Skeletal muscle satellite cell (primary cell): ENCODE data around the gene PUSL1.

Source experiments
- H3K27me3 ChIP-seq: 2 replicates; pipeline ENCODE4 v1.7.0; 2013; ENCODE audit warnings: low read length; ENCODE audit not compliant: control insufficient read depth, insufficient read depth
- H3K36me3 ChIP-seq: 2 replicates; pipeline ENCODE4 v1.7.0; 2013; ENCODE audit warnings: mild to moderate bottlenecking, control low read depth, low read length; ENCODE audit not compliant: insufficient read depth
- H3K4me1 ChIP-seq: 2 replicates; pipeline ENCODE4 v1.7.0; 2013; ENCODE audit warnings: low read length; ENCODE audit not compliant: control insufficient read depth, insufficient read depth
- H3K4me2 ChIP-seq: 2 replicates; pipeline ENCODE4 v1.7.0; 2013; ENCODE audit warnings: mild to moderate bottlenecking, low read length
- H3K4me3 ChIP-seq: 2 replicates; pipeline ENCODE4 v1.7.0; 2013; ENCODE audit warnings: low read length
- H3K9ac ChIP-seq: 2 replicates; pipeline ENCODE4 v1.7.0; 2013; ENCODE audit warnings: mild to moderate bottlenecking, low read depth, low read length, moderate library complexity
- H3K9me3 ChIP-seq: replicated peaks from 2 replicates; pipeline ENCODE4 v1.7.0; 2013; ENCODE audit warnings: mild to moderate bottlenecking, control low read depth, low read length

The PUSL1 gene

DNA sequence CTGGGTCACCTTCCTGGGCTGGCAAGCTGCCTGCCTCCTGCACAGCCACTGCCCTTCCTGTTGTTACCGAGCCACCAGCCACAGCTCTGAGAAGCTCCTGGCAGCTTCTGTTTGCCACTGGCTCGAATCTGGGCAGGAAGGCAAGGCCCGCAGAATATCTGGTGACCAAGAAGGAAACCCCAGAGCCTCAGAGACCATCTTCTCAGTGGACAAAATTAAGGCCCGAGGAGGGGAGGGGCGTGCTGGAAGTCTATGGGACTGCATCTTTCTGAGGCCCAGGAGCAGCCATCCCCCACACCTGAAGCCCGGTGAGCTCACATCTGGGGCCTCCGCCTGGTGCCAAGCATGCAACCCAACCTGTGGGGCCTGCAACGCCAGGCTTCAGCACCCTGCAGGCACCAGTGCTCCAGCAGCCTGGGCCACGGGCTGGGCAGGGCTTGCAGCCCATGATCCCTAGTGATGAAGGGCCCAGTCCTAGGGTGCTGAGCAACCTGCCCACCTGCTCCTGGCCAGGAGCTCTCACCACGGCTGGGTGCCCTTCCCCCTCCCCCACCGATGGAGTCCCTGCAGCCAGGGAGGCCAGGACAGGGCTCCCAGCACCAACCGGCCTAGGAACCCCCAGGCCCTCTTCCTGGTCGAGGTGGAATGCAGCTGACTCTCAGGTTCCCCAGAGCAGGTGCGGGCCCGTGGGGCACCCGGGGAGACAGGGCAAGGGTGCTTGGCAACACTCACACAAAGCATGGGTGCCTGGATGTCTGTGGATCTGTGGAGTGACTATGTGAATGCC lies 17.1 kb downstream of the PUSL1 start:
- Histone ChIP-seq H3K4me2 (peak overlapping the region; percentile 84), H3K27me3 (no peaks in the 10 kb centered on the region), H3K36me3 (peaks cover 17% of the 10 kb centered on the region), H3K4me1 (peaks cover 36% of the 10 kb centered on the region), H3K9me3 (no peaks in the 10 kb centered on the region), H3K9ac (peak overlapping the region; percentile 95), H3K4me3 (peak overlapping the region; percentile 99)

DNA sequence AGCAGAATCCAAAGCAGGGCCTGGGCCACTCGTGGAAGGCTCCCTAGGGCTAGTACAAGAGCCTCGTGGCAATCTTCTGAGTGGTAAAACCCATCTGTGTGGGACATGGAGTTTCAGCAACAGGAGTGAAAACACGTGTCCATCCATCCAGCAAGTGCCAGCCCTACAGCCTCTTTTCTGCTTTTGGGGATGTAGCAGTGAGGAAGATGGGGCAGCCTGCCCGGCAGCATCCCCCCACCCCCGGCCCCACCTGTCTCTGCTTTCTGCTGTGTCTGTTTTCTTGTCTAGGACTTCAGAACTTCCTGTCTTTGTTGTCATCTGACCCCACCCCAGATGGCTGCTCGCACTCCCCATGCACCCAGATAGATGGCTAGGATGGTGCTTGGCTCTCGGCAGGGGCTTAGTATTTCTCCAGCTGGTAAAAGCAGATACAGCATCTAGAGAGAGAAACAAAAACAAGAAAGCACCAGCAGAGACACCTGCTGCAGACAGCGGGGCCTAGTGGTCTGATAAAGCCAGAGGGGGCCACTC lies 17.7 kb downstream of the PUSL1 start:
- Histone ChIP-seq H3K4me3 (peak overlapping the region; percentile 99), H3K36me3 (peaks cover 16% of the 10 kb centered on the region), H3K4me2 (peak overlapping the region; percentile 84)

DNA sequence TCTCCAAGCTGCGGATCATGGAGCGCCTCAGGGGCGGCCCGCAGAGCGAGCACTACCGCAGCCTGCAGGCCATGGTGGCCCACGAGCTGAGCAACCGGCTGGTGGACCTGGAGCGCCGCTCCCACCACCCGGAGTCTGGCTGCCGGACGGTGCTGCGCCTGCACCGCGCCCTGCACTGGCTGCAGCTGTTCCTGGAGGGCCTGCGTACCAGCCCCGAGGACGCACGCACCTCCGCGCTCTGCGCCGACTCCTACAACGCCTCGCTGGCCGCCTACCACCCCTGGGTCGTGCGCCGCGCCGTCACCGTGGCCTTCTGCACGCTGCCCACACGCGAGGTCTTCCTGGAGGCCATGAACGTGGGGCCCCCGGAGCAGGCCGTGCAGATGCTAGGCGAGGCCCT lies 18.9 kb downstream of the PUSL1 start:
- H3K27me3 ChIP-seq: no peaks in the 10 kb centered on the region
- H3K4me1 ChIP-seq: peaks cover 34% of the 10 kb centered on the region
- peaks cover 16% of the 10 kb centered on the region for H3K36me3 ChIP-seq
- no peak overlapping the region for H3K4me2 ChIP-seq
- no peak overlapping the region for H3K4me3 ChIP-seq
- H3K9me3 ChIP-seq: no peaks in the 10 kb centered on the region
- H3K9ac ChIP-seq: no peak overlapping the region

More for the DNA sequence above, 17.7 kb downstream of the PUSL1 start:
- no peaks in the 10 kb centered on the region for H3K9me3 ChIP-seq
- H3K9ac ChIP-seq: peak overlapping the region; percentile 95
- H3K4me1 ChIP-seq: peaks cover 36% of the 10 kb centered on the region
- H3K27me3 ChIP-seq: no peaks in the 10 kb centered on the region

DNA sequence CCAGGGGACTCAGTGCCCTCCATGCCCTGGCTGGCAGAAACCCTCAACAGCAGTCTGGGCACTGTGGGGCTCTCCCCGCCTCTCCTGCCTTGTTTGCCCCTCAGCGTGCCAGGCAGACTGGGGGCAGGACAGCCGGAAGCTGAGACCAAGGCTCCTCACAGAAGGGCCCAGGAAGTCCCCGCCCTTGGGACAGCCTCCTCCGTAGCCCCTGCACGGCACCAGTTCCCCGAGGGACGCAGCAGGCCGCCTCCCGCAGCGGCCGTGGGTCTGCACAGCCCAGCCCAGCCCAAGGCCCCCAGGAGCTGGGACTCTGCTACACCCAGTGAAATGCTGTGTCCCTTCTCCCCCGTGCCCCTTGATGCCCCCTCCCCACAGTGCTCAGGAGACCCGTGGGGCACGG lies 19.9 kb downstream of the PUSL1 start:
- Histone ChIP-seq H3K9me3 (no peaks in the 10 kb centered on the region), H3K4me3 (no peak overlapping the region), H3K36me3 (peaks cover 16% of the 10 kb centered on the region), H3K4me1 (peaks cover 28% of the 10 kb centered on the region), H3K9ac (no peak overlapping the region), H3K4me2 (no peak overlapping the region), H3K27me3 (no peaks in the 10 kb centered on the region)

DNA sequence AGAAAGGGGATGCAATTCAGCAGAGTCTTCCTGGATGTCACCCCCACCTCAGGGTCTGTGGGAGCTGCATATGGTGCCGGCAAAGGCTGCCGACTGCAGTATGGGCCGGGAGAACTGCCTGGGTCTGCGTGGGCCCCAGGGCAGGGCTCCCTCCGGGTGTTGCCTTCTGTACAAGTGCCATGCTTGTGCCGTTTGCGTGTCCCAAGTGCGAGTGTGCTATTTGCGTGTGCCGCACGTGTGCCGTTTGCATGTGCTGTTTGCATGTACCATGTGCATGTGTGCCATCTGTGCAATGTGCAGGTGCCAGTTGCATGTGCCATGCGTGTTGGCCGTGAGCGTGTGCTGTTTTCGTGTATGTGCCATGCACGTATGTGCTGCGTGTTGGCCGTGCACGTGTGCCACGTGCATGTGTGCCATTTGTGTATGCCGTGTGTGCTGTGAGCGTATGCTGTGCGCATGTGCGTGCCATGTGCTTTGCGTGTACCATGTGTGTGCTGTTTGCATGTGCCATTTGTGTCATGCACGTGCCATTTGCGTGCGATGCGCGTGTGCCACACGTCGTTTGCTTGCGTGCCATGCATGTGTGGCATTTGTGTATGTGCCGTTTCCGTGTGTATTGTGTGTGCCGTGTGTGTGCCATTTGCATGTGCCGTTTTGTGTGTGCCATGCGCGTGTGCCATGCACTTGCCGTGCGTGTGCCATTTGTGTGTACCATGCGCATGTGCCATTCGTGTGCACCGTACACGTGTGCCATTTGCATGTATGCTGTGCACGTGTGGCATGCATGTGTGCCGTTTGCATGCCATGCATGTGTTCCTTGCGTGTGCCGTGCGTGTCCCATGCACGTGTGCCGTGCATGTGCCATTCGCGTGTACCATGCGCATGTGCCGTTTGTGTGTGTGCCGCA lies 21.2 kb downstream of the PUSL1 start:
- no peak overlapping the region for H3K9ac ChIP-seq
- no peak overlapping the region for H3K4me3 ChIP-seq
- no peaks in the 10 kb centered on the region for H3K9me3 ChIP-seq
- H3K4me2 ChIP-seq: no peak overlapping the region
- peaks cover 25% of the 10 kb centered on the region for H3K36me3 ChIP-seq
- H3K4me1 ChIP-seq: peaks cover 24% of the 10 kb centered on the region
- H3K27me3 ChIP-seq: no peaks in the 10 kb centered on the region

DNA sequence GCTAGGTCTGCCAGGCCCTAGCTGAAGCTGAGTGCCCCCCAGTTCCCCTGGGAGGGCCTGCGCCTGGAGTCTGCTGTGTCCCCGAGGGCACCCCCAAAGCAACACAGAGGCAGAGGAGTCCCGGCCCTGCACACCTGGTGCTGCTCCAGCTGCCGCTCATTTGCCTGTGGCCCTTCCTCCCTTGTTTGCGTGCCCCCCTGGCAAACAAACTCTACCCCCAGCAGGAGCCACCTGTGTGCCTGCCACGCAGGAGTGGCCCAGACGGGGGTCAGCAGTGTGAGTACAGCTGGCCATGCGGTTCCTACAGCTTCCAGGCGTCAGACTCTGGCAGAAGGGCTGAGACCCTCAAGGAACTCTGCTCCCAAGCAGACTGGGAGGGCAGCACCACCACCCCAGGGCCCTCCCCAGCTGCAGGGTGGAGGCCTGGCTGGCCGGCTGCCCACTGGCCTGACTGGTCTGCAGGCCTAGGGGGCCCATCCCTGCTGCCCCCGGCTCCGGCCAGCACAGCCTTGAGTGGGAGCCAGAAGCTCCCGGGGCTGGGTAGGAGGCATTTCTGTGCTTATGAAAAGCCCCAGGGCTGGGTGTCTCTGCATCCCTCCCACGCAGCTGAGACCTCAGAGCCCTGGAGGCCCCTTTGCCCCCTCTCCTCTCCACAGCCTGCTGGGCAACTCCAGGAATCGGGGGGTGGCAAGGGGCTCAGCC lies 22.1 kb downstream of the PUSL1 start:
- Histone ChIP-seq H3K9me3 (no peaks in the 10 kb centered on the region), H3K4me3 (no peak overlapping the region), H3K4me1 (peaks cover 21% of the 10 kb centered on the region), H3K4me2 (peak overlapping the region; percentile 10), H3K36me3 (peaks cover 30% of the 10 kb centered on the region), H3K27me3 (no peaks in the 10 kb centered on the region), H3K9ac (no peak overlapping the region)

DNA sequence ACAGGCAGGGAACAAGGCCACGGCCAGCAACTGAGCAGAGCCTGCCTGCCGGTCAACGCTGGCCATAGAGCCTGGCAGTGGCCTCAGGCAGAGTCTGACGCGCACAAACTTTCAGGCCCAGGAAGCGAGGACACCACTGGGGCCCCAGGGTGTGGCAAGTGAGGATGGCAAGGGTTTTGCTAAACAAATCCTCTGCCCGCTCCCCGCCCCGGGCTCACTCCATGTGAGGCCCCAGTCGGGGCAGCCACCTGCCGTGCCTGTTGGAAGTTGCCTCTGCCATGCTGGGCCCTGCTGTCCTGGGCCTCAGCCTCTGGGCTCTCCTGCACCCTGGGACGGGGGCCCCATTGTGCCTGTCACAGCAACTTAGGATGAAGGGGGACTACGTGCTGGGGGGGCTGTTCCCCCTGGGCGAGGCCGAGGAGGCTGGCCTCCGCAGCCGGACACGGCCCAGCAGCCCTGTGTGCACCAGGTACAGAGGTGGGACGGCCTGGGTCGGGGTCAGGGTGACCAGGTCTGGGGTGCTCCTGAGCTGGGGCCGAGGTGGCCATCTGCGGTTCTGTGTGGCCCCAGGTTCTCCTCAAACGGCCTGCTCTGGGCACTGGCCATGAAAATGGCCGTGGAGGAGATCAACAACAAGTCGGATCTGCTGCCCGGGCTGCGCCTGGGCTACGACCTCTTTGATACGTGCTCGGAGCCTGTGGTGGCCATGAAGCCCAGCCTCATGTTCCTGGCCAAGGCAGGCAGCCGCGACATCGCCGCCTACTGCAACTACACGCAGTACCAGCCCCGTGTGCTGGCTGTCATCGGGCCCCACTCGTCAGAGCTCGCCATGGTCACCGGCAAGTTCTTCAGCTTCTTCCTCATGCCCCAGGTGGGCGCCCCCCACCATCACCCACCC lies 22.9 kb downstream of the PUSL1 start, which contains the start of gene TAS1R3:
Gene TAS1R3 (plus strand): TSS at position 213 of the 898 bp plus-strand sequence. CDS start 66 bp downstream, at position 279.
- Histone ChIP-seq H3K4me1 (peaks cover 15% of the 10 kb centered on the region), H3K4me3 (no peak within 1 kb of the TSS), H3K9me3 (no peaks in the 10 kb centered on the region), H3K9ac (no peak within 1 kb of the TSS), H3K27me3 (no peaks in the 10 kb centered on the region), H3K36me3 (peaks cover 32% of the 10 kb centered on the region), H3K4me2 (peak within 1 kb of the TSS; percentile 10)

DNA sequence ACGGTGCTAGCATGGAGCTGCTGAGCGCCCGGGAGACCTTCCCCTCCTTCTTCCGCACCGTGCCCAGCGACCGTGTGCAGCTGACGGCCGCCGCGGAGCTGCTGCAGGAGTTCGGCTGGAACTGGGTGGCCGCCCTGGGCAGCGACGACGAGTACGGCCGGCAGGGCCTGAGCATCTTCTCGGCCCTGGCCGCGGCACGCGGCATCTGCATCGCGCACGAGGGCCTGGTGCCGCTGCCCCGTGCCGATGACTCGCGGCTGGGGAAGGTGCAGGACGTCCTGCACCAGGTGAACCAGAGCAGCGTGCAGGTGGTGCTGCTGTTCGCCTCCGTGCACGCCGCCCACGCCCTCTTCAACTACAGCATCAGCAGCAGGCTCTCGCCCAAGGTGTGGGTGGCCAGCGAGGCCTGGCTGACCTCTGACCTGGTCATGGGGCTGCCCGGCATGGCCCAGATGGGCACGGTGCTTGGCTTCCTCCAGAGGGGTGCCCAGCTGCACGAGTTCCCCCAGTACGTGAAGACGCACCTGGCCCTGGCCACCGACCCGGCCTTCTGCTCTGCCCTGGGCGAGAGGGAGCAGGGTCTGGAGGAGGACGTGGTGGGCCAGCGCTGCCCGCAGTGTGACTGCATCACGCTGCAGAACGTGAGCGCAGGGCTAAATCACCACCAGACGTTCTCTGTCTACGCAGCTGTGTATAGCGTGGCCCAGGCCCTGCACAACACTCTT lies 23.8 kb downstream of the PUSL1 start:
- H3K36me3 ChIP-seq: peaks cover 32% of the 10 kb centered on the region
- no peak overlapping the region for H3K4me3 ChIP-seq
- no peaks in the 10 kb centered on the region for H3K9me3 ChIP-seq
- no peak overlapping the region for H3K4me2 ChIP-seq
- peaks cover 15% of the 10 kb centered on the region for H3K4me1 ChIP-seq
- no peaks in the 10 kb centered on the region for H3K27me3 ChIP-seq
- H3K9ac ChIP-seq: no peak overlapping the region

DNA sequence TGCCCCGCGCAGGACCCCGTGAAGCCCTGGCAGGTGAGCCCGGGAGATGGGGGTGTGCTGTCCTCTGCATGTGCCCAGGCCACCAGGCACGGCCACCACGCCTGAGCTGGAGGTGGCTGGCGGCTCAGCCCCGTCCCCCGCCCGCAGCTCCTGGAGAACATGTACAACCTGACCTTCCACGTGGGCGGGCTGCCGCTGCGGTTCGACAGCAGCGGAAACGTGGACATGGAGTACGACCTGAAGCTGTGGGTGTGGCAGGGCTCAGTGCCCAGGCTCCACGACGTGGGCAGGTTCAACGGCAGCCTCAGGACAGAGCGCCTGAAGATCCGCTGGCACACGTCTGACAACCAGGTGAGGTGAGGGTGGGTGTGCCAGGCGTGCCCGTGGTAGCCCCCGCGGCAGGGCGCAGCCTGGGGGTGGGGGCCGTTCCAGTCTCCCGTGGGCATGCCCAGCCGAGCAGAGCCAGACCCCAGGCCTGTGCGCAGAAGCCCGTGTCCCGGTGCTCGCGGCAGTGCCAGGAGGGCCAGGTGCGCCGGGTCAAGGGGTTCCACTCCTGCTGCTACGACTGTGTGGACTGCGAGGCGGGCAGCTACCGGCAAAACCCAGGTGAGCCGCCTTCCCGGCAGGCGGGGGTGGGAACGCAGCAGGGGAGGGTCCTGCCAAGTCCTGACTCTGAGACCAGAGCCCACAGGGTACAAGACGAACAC lies 24.5 kb downstream of the PUSL1 start:
- Histone ChIP-seq H3K9me3 (no peaks in the 10 kb centered on the region), H3K4me2 (no peak overlapping the region), H3K27me3 (no peaks in the 10 kb centered on the region), H3K4me1 (peaks cover 15% of the 10 kb centered on the region), H3K4me3 (no peak overlapping the region), H3K36me3 (peaks cover 29% of the 10 kb centered on the region), H3K9ac (no peak overlapping the region)
